Measurements from ENCODE around the gene APOBEC3F. TPM values are rescaled to one million over a fixed set of nuclear protein-coding genes. Genes with fewer than 3 reads are reported as not detected.

APOBEC3F gene
- polyA plus RNA-seq, 1 donor from 2014 or later: 33.0 TPM

Other genes starting within 250 kb of the APOBEC3F start
- 9.0 TPM for gene DNAL4, start 246.7 kb upstream of the APOBEC3F start, polyA plus RNA-seq
- gene NPTXR, start 196.8 kb upstream of the APOBEC3F start, polyA plus RNA-seq: 0.04 TPM
- gene CBX6, start 168.6 kb upstream of the APOBEC3F start, polyA plus RNA-seq: 7.1 TPM
- gene APOBEC3A, start 83.3 kb upstream of the APOBEC3F start, polyA plus RNA-seq: not detected
- gene APOBEC3B, start 58.5 kb upstream of the APOBEC3F start, polyA plus RNA-seq: 7.0 TPM
- 268 TPM for gene APOBEC3C, start 26.6 kb upstream of the APOBEC3F start, polyA plus RNA-seq
- gene APOBEC3D, start 19.7 kb upstream of the APOBEC3F start, polyA plus RNA-seq: 22.0 TPM
- gene APOBEC3G, start 36.4 kb downstream of the APOBEC3F start, polyA plus RNA-seq: 90.7 TPM
- gene APOBEC3H, start 56.4 kb downstream of the APOBEC3F start, polyA plus RNA-seq: 0.48 TPM
- gene CBX7, start 111.8 kb downstream of the APOBEC3F start, polyA plus RNA-seq: 35.4 TPM
- 0.24 TPM for gene PDGFB, start 204.1 kb downstream of the APOBEC3F start, polyA plus RNA-seq